DND-41 (cell line): ENCODE measurements around the gene DOCK4.

Source experiments
- ATAC-seq: fragments of 200-7000 bp; cut with Tn5 transposase; 3 replicates; pipeline ENCODE4 v1.9.1; 2021; ENCODE audit warnings: low read depth; ENCODE audit not compliant: insufficient read depth
- DNase-seq: peaks from one replicate; pipeline ENCODE4 v3.0.0-alpha.2; 2020
- H2AFZ ChIP-seq: 2 replicates; pipeline ENCODE4 v1.6.0; 2012; ENCODE audit warnings: low read depth, low read length
- H3K27ac ChIP-seq: 2 replicates; pipeline ENCODE4 v1.5.1; 2012; ENCODE audit warnings: low read length, inconsistent platforms
- H3K27me3 ChIP-seq: fragments of 200-600 bp; sonication (generic); 2 replicates; pipeline ENCODE4 v1.6.0; 2012; ENCODE audit warnings: low read length, mild to moderate bottlenecking, inconsistent platforms; ENCODE audit not compliant: insufficient read depth, poor library complexity
- H3K36me3 ChIP-seq: 2 replicates; pipeline ENCODE4 v1.5.1; 2012; ENCODE audit warnings: low read length, inconsistent platforms; ENCODE audit not compliant: insufficient read depth
- H3K4me1 ChIP-seq: 2 replicates; pipeline ENCODE4 v1.5.1; 2012; ENCODE audit warnings: mild to moderate bottlenecking, low read length; ENCODE audit not compliant: insufficient read depth
- H3K4me2 ChIP-seq: 2 replicates; pipeline ENCODE4 v1.6.0; 2012; ENCODE audit warnings: mild to moderate bottlenecking, moderate library complexity, low read length, inconsistent platforms; ENCODE audit not compliant: insufficient read depth
- H3K4me3 ChIP-seq, 2 experiments: fragments of 200-600 bp in 1 of 2; shearing (Covaris generic) in 1 of 2; 2 replicates each; pipeline ENCODE4 v1.5.1; 2012 to 2016; ENCODE audit warnings: inconsistent platforms in 2 of 2, low read length in 2 of 2, mild to moderate bottlenecking in 2 of 2, low read depth in 1 of 2, moderate library complexity in 1 of 2
- H3K79me2 ChIP-seq: 2 replicates; pipeline ENCODE4 v1.6.0; 2012; ENCODE audit warnings: low read length, inconsistent platforms; ENCODE audit not compliant: insufficient read depth
- H3K9ac ChIP-seq: 2 replicates; pipeline ENCODE4 v1.6.0; 2012; ENCODE audit warnings: low read depth, mild to moderate bottlenecking, inconsistent platforms, low read length, moderate library complexity
- H3K9me3 ChIP-seq: 2 replicates; pipeline ENCODE4 v1.5.1; 2012; ENCODE audit warnings: low read length, moderate library complexity, mild to moderate bottlenecking, inconsistent platforms; ENCODE audit not compliant: insufficient read depth, severe bottlenecking
- H4K20me1 ChIP-seq: 2 replicates; pipeline ENCODE4 v1.6.0; 2012; ENCODE audit warnings: low read length; ENCODE audit not compliant: insufficient read depth
- EZH2 ChIP-seq: IDR thresholded peaks from 3 replicates; pipeline ENCODE4 v1.6.1; 2012; ENCODE audit warnings: borderline replicate concordance, low read depth, mild to moderate bottlenecking, moderate library complexity, low read length, inconsistent platforms; ENCODE audit not compliant: severe bottlenecking
- TF ChIP-seq, protein P1 (sequence below): IDR thresholded peaks from 2 replicates; pipeline ENCODE4 v1.5.1; 2012; ENCODE audit warnings: borderline replicate concordance, low read length, moderate library complexity, mild to moderate bottlenecking; ENCODE audit not compliant: poor library complexity, severe bottlenecking; ENCODE audit errors: extremely low read depth

The DOCK4 gene

GRCh38 chr7:112176693-112177415 lies 29.3 kb downstream of the DOCK4 start:
- Histone ChIP-seq H2AFZ (no peak overlapping the region), H3K27ac (no peak overlapping the region), H3K9me3 (no peaks in the 10 kb centered on the region), H4K20me1 (no peaks in the 10 kb centered on the region), H3K4me2 (no peak overlapping the region), H3K4me3 (no peak overlapping the region), H3K27me3 (no peaks in the 10 kb centered on the region), H3K79me2 (no peaks in the 10 kb centered on the region), H3K4me1 (no peaks in the 10 kb centered on the region), H3K36me3 (no peaks in the 10 kb centered on the region), H3K9ac (no peak overlapping the region)
- DNase-seq (no peak), ATAC-seq (no peak)
- TF ChIP-seq, protein P1, sequence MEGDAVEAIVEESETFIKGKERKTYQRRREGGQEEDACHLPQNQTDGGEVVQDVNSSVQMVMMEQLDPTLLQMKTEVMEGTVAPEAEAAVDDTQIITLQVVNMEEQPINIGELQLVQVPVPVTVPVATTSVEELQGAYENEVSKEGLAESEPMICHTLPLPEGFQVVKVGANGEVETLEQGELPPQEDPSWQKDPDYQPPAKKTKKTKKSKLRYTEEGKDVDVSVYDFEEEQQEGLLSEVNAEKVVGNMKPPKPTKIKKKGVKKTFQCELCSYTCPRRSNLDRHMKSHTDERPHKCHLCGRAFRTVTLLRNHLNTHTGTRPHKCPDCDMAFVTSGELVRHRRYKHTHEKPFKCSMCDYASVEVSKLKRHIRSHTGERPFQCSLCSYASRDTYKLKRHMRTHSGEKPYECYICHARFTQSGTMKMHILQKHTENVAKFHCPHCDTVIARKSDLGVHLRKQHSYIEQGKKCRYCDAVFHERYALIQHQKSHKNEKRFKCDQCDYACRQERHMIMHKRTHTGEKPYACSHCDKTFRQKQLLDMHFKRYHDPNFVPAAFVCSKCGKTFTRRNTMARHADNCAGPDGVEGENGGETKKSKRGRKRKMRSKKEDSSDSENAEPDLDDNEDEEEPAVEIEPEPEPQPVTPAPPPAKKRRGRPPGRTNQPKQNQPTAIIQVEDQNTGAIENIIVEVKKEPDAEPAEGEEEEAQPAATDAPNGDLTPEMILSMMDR, result no peak
- no peak for TF ChIP-seq EZH2

DNA sequence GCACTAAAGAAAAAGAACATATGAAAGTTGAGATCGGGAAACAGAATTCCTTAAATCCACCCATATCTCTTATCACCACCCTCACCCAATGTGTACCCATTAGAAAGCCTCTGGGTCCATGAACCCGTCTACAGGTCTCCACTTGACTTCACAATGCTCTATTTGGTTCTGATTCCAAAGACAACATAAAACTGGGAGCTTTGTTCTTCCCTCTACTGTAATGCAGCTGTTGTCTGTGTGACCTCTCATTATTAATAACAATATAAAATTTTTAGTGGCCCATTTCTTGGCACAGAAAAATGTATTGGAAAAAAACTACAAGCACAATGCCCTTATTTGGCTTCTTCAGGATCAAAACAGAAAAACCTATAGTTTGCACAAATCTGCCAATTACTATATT lies 30.0 kb downstream of the DOCK4 start:
- Histone ChIP-seq H3K27me3 (no peaks in the 10 kb centered on the region), H3K4me2 (no peak overlapping the region), H4K20me1 (no peaks in the 10 kb centered on the region), H3K79me2 (no peaks in the 10 kb centered on the region), H3K9ac (no peak overlapping the region), H3K9me3 (no peaks in the 10 kb centered on the region), H3K4me1 (no peaks in the 10 kb centered on the region), H2AFZ (no peak overlapping the region), H3K36me3 (no peaks in the 10 kb centered on the region), H3K27ac (no peak overlapping the region), H3K4me3 (no peak overlapping the region)
- DNase-seq (no peak), ATAC-seq (no peak)
- TF ChIP-seq, protein P1, result no peak
- TF ChIP-seq EZH2, result no peak

DNA sequence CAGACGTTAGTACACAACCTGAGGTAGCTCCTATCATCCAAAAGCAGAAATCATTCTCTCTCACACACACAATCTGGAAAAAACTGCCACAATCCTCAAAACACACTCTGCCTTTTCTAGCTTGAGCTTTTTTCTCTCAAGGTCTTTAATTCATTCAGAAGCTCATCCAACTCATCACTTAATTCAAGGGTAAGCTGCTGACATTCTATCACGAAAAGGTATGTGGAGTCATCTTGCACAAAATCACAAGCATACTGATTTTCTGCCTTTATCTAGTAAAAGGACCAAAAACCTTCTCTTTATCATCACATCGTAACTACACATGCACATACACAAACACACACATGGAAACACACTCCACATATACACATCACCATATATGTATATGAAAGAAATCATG lies 32.0 kb downstream of the DOCK4 start:
- TF ChIP-seq EZH2, result no peak
- TF ChIP-seq, protein P1, result no peak
- Histone ChIP-seq H4K20me1 (no peaks in the 10 kb centered on the region), H3K79me2 (no peaks in the 10 kb centered on the region), H2AFZ (no peak overlapping the region), H3K27me3 (no peaks in the 10 kb centered on the region), H3K4me3 (no peak overlapping the region), H3K9me3 (no peaks in the 10 kb centered on the region), H3K36me3 (no peaks in the 10 kb centered on the region), H3K9ac (no peak overlapping the region), H3K27ac (no peak overlapping the region), H3K4me2 (no peak overlapping the region), H3K4me1 (no peaks in the 10 kb centered on the region)
- DNase-seq (no peak), ATAC-seq (no peak)

DNA sequence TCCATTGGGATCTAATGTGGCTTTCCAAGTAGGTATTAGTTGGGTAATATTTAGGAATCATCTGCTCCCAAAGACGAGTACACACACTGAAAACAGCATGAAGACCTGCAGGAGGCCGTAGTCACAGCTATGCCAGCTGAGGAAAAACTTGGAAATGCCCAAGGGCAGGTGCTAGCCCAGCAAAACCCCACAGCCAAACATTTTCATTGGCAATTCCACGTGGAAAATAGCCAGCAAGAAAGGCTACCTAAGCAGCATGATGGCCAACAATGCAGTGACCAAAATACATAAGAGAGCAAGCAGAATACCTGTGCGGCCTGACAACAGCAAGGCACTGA lies 32.7 kb downstream of the DOCK4 start:
- Histone ChIP-seq H3K4me1 (no peaks in the 10 kb centered on the region), H4K20me1 (no peaks in the 10 kb centered on the region), H3K4me3 (no peak overlapping the region), H3K27me3 (no peaks in the 10 kb centered on the region), H3K4me2 (no peak overlapping the region), H3K9me3 (no peaks in the 10 kb centered on the region), H3K9ac (no peak overlapping the region), H3K36me3 (no peaks in the 10 kb centered on the region), H2AFZ (no peak overlapping the region), H3K27ac (no peak overlapping the region), H3K79me2 (no peaks in the 10 kb centered on the region)
- DNase-seq, result no peak
- no peak for TF ChIP-seq EZH2
- TF ChIP-seq, protein P1, result no peak
- no peak for ATAC-seq
